Amniotic stem cell (primary cell): ENCODE results near the gene DAB2.
A peak's percentile ranks its signal among the peaks of the same experiment; 100 is the strongest.
"Not testable (repeated sequence)": the region's sequence is repeated elsewhere in the genome, so short reads cannot be mapped to it uniquely, and the experiment has no call there.

Source experiments
- DNase-seq: peaks from one replicate; lab custom pipeline; 2025; lab: John Stamatoyannopoulos, UW

The DAB2 gene

GRCh38 chr5:39420482-39421145, 4.2 kb downstream of the DAB2 start:
- DNase-seq = peak; percentile 52

- DNase-seq = no peak
Observed at GRCh38 chr5:39419796-39420195, 5.0 kb downstream of the DAB2 start.

- DNase-seq = no peak
Observed at GRCh38 chr5:39417979-39418378, 6.8 kb downstream of the DAB2 start.

GRCh38 chr5:39415201-39415600, 9.6 kb downstream of the DAB2 start:
- no peak for DNase-seq

GRCh38 chr5:39414426-39414825, 10.4 kb downstream of the DAB2 start:
- DNase-seq = no peak

DNA sequence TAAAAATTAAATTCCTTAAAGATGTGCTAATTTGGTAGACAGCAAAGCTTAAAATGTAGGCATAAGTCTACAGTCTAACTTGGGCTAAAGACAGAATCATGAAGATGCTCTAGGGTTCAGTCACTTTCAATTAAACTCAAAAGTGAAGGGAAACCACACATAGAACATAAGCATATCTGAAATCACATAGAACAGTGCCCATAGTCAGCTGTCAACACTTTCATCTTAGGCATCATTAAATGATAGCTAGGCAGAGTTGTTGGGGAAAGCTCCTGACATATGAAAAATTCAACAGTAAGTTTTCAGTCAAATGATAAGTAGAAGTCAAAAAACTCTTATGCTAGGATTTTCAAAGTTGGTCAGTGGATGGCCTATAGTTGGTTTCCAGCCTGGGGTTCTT, 11.0 kb downstream of the DAB2 start:
- DNase-seq = no peak

DNA sequence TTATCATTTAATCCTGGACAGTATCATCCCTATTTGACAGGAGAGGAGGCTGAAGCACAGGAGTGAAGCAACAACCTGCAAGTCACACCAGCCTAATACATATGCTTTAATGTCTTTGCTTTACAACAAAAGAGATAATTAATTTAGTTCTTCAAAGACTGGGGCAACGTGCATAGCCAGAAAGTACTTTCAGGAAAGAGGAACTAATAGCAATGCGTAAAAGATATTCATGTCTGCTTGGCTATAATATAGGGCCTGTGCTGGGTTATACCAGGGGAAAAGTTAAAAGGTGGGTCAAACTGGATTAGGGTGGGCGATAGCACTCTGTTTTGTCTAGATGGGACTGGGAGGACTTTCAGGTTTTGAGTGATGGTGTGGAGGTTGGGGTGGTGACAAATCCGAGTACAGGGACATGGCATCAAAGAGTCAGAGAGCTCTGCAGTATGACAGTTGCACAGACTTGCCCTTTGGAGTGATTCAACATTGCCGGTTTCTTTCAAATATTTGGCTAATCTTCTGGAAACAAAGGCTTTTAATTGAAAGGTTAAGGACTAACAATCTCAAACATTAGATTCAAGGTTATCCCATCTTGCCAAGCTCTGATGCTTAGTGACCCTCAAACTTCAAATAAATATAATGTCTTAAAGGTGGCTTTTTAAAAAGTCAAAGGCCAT, 11.9 kb downstream of the DAB2 start:
- DNase-seq = no peak

- no peak for DNase-seq
Observed at GRCh38 chr5:39411985-39412384, 12.8 kb downstream of the DAB2 start.

DNA sequence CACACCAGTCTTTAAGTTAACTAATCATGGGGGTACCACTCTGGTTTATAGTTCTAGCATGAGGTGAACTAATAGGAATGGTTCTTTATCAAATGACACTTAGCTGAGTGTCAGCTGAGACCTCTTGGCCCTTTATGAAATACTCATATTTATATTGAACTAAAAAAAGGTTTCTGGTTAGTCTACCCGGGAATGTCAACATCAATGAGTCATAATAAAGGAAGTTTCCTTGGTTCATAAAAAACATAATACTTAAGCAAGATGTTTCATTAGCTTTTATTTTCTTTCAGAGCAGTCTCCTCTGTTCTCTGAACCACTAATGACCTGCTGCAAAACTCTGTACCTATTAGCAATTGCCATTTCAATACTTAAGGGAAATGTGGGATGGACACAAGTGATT, 13.7 kb downstream of the DAB2 start:
- no peak for DNase-seq

GRCh38 chr5:39409033-39409432, 15.7 kb downstream of the DAB2 start:
- no peak for DNase-seq

GRCh38 chr5:39405083-39405843, 19.5 kb downstream of the DAB2 start:
- DNase-seq = no peak

DNA sequence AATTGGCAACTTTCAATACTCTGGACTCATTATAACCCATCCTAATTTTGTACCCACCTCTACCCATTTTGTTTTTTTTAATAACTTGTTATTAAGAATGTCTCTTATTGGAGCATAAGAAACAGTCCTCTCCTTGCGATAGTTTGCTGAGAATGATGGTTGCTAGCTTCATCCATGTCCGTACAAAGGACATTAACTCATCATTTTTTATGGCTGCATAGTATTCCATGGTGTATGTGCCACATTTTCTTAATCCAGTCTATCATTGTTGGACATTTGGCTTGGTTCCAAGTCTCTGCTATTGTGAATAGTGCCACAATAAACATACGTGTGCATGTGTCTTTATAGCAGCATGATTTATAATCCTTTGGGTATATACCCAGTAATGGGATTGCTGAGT, 21.0 kb downstream of the DAB2 start:
- not testable (repeated sequence) for DNase-seq

DNA sequence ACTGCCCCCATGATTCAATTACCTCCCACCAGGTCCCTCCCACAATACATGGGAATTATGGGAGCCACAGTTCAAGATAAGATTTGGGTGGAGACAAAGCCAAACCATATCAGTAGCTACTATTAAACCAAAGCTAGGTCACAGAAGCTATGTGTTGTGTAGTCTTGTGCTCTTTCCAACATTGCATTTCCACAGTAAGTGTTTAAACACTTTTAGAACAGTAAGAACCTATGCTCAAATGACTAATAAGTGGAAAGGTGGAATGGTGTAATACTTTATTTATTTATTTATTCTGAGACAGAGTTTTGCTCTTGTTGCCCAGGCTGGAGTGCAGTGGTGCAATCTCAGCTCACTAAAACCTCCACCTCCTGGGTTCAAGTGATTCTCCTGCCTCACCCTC, 22.6 kb downstream of the DAB2 start:
- not testable (repeated sequence) for DNase-seq

- no peak for DNase-seq
Observed at GRCh38 chr5:39400713-39401578, 23.8 kb downstream of the DAB2 start.

- peak; percentile 96 for DNase-seq
Observed at GRCh38 chr5:39399135-39400036, 25.4 kb downstream of the DAB2 start.

GRCh38 chr5:39396843-39397242, 27.9 kb downstream of the DAB2 start:
- no peak for DNase-seq

DNA sequence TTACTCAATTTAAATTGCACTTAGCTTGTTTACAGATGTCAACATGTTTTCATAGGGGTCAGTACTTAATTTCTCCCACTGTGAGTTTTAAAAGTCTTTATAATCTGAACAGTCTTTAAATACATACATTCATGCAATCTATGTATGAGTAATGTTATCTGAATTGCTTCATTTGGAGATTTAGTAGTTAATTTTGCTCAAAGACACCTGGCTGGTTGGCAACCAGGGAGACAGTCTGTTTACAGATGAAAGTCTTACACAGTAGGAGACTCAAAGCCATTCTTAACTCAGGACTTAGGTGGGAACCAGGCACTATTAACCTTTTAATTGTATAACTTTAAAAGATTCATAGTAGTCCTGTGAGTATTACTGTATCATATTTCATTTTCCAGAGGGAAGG, 29.3 kb downstream of the DAB2 start:
- no peak for DNase-seq

DNA sequence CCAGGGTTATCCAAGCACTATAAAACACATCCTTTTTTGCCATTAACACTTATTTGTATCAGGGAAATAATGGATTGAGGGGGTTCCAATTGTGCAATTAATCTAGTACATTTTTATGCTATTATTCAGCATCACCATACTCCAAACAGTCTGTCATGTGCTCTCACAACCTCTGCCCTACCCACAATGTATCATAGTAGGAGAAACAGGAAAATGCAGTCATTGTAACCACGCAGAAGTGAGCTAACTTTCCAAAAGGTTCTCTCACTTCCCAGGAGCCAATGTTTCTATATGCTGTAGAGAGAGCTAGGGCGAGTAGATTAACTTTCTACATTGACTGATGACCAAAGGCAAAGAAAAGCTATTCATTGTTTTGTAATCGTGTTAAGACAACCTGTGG, 29.8 kb downstream of the DAB2 start:
- DNase-seq = no peak

DNA sequence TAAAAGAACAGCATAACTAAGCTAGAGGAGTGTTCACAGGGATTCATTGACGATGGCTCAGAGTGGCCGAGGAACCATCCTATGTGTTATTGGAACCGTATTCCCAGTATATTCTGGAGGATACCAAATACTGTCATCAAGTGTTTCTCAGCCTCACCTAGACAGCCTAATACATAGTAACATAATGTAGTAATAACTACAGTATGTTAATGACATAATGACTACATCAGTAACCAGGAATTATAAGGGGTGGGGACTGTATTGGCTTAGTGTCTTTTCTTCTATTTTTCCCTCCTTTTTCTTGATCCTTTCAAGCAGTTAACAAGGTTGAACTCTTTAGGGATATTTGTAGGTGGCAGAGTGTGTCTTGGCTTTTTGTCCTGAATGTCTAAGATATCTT, 33.8 kb downstream of the DAB2 start:
- no peak for DNase-seq

DNA sequence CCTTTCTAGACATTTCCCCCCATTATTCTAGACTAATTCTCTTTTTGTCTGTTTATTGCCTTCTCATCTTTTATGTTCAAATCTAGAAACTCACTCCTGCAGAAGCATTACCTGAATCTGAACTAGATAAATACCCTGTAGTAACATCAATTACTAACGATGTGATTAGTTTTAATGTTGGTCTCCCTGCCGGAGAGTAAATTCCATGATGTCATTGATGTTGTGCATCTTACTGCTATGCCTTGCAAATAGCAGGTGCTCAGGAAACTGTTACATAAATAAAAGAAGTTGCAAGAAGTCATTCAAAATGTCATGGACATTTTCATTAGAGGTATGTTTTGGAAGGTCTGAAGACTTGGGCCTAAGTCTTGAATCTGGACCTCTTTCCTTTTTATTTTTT, 37.5 kb downstream of the DAB2 start:
- DNase-seq = no peak

DNA sequence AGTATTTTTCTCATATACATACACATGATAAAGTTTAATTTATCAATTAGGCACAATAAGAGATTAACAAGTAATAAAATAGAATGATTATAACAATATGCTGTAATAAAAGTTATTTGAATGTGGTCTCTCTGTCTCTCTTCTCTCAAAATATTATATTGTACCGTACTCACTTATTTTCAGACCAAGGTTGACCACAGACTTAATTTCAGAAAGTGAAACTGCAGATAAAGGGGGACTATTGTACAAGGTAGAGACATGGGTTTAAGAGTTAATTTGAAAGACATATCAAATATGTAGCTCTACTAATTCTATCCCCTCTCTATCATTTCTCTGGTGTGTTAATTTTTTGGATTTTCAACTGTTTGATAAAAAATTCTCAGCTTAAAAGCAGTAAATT, 40.5 kb downstream of the DAB2 start:
- DNase-seq = no peak
